Gastrocnemius medialis (tissue), 4 donors: ENCODE measurements around the gene HOOK2.

Experiments
- POLR2A ChIP-seq, 2 donors: fragments of 450-650 bp; IDR thresholded peaks; one replicate each; pipeline ENCODE4 v1.6.1; 2017; ENCODE audit warnings: antibody characterized with exemption in 2 of 2, mild to moderate bottlenecking in 2 of 2, moderate library complexity in 2 of 2
- TF ChIP-seq, protein P1 (sequence below), 5 experiments: fragments of 450-650 bp in 3 of 5; fragments of 200-600 bp in 2 of 5; sonication (generic) in 2 of 5; IDR thresholded peaks in 4 of 5; conservative IDR thresholded peaks in 1 of 5; 1 replicate in 4 of 5; 2 replicates in 1 of 5; pipeline ENCODE4 v1.5.1; 2016 to 2019; ENCODE audit warnings: antibody characterized with exemption in 5 of 5, mild to moderate bottlenecking in 3 of 5, moderate library complexity in 3 of 5

DNA sequence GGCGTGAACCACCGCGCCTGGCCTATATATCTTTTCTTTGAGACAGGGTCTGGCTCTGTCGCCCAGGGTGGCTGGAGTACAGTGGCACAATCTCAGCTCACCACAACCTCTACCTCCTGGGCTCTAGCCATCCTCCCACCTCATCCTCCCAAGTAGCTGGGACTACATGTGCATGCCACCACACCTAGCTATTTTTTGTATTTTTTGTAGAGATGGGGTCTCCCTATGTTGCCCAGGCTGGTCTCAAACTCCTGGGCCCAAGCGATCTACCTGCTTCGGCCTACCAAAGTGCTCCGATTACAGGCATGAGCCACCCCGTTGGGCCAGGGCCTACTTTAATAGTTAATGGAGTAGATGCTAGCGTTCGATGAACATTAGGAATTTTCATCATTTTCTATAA, 55.1 kb downstream of the HOOK2 start:
- no peak for TF ChIP-seq POLR2A (IDR thresholded peaks at IDR 0.05)
- TF ChIP-seq, protein P1, sequence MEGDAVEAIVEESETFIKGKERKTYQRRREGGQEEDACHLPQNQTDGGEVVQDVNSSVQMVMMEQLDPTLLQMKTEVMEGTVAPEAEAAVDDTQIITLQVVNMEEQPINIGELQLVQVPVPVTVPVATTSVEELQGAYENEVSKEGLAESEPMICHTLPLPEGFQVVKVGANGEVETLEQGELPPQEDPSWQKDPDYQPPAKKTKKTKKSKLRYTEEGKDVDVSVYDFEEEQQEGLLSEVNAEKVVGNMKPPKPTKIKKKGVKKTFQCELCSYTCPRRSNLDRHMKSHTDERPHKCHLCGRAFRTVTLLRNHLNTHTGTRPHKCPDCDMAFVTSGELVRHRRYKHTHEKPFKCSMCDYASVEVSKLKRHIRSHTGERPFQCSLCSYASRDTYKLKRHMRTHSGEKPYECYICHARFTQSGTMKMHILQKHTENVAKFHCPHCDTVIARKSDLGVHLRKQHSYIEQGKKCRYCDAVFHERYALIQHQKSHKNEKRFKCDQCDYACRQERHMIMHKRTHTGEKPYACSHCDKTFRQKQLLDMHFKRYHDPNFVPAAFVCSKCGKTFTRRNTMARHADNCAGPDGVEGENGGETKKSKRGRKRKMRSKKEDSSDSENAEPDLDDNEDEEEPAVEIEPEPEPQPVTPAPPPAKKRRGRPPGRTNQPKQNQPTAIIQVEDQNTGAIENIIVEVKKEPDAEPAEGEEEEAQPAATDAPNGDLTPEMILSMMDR (IDR thresholded peaks at IDR 0.05 in 4 of 5, conservative IDR thresholded peaks at IDR 0.05 in 1 of 5) = no peak
